T-helper 17 cell (primary cell): ENCODE results near the gene RER1. TPM values are rescaled to one million over a fixed set of nuclear protein-coding genes. Genes with fewer than 3 reads are reported as not detected.

Experiments used
- ATAC-seq: fragments of 150-1000 bp; cut with Tn5 transposase; 2 replicates; pipeline ENCODE4 v1.10.0; 2021; ENCODE audit warnings: mild to moderate bottlenecking, moderate library complexity
- DNase-seq, 3 donors: peaks; one replicate each; pipeline versions ENCODE4 v3.0.0 to v3.0.0-alpha.2; 2020 to 2021
- H3K9me3 ChIP-seq: one replicate; pipeline ENCODE4 v1.7.0; 2013; ENCODE audit warnings: low read length, mild to moderate bottlenecking; ENCODE audit not compliant: control insufficient read depth, poor library complexity, severe bottlenecking
- H3K27ac Mint-ChIP-seq: one replicate; pipeline ENCODE4 v1.8.0; 2022; ENCODE audit warnings: mild to moderate bottlenecking, moderate library complexity, mixed read lengths
- H3K27me3 Mint-ChIP-seq: one replicate; pipeline ENCODE4 v1.8.0; 2022; ENCODE audit warnings: mixed read lengths
- H3K36me3 Mint-ChIP-seq: one replicate; pipeline ENCODE4 v1.8.0; 2022; ENCODE audit warnings: low read depth, mixed read lengths
- H3K4me1 Mint-ChIP-seq: one replicate; pipeline ENCODE4 v1.8.0; 2022; ENCODE audit warnings: mild to moderate bottlenecking, mixed read lengths
- H3K4me3 Mint-ChIP-seq: one replicate; pipeline ENCODE4 v1.8.0; 2022; ENCODE audit warnings: mild to moderate bottlenecking, moderate library complexity, mixed read lengths
- total RNA-seq, 4 donors: library from RNA in 2 of 4; stranded (reverse) in 2 of 4; gene quantifications; one replicate each; pipeline ENCODE4 v1.2.3 and lab custom pipeline; 2022 to 2026

Gene RER1
- total RNA-seq, 2 donors from 2014 or later = 68.4 to 70.0 TPM

DNA sequence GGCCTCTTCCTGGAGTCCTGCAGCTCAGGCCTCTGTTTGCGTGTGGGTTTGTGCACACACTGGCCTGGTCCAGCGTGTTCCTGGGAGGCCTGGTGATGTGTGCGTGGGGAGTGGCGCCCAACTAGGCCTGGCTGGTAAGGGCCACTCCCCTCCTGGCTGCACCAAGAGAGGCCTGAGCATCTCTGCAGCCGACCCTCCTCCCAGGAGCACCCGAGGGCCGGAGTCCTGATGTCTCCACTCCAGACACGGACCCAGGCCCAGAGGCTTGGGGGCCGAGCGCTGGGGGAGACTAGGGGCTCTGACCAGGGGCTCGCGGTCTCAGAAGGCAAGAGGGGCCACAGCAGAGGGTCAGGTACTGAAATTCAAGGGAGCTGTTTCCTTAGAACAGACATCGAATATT lies 33.6 kb upstream of the RER1 start:
- ATAC-seq (no peak), DNase-seq (peak in 1 of 3 donors; percentile 4)
- H3K9me3 ChIP-seq = no peaks in the 10 kb centered on the region
- Mint-ChIP-seq H3K4me1 (peaks cover 3% of the 10 kb centered on the region), H3K27me3 (no peaks in the 10 kb centered on the region), H3K4me3 (no peak overlapping the region), H3K27ac (no peak overlapping the region), H3K36me3 (peaks cover 2% of the 10 kb centered on the region)

- ATAC-seq = no peak
- no peaks in the 10 kb centered on the region for H3K27me3 Mint-ChIP-seq
- H3K36me3 Mint-ChIP-seq = peaks cover 2% of the 10 kb centered on the region
- H3K9me3 ChIP-seq = no peaks in the 10 kb centered on the region
- no peak overlapping the region for H3K27ac Mint-ChIP-seq
- no peak overlapping the region for H3K4me3 Mint-ChIP-seq
- DNase-seq = peak in 2 of 3 donors; percentile 4 to 6
- peaks cover 3% of the 10 kb centered on the region for H3K4me1 Mint-ChIP-seq
These were observed 32.7 kb upstream of the RER1 start for GRCh38 chr1:2358651-2359640.

- no peak for DNase-seq
These were observed 30.9 kb upstream of the RER1 start for GRCh38 chr1:2360588-2361364.

DNA sequence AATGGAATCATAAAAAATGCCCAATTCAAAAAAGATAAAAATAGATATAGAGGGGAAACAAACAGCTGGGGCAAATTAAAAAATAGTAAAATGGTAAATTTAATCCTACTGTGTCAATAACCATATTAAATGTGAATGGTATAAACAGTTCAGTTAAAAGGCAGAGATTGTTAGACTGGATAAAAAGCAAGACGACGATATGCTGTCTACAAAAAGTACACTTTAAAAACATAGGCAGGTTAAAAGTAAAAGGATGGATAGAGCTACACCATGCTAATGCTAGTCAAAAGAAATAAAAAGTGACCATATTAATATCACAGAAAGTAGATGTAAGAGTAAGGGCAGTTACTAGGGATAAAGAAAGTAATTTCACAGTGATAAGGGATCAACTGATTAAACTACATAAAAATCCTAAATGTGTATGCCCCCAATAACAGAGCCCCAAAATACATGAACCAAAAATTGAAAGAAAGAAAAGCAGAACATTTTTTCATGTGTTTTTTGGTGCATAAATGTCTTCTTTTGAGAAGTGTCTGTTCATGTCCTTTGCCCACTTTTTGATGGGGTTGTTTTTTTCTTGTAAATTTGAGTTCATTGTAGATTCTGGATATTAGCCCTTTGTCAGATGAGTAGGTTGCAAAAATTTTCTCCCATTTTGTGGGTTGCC lies 27.7 kb upstream of the RER1 start:
- peaks cover 3% of the 10 kb centered on the region for H3K4me1 Mint-ChIP-seq
- ATAC-seq (no peak), DNase-seq (no peak)
- H3K27ac Mint-ChIP-seq = no peak overlapping the region
- peaks cover 2% of the 10 kb centered on the region for H3K36me3 Mint-ChIP-seq
- H3K9me3 ChIP-seq = no peaks in the 10 kb centered on the region
- H3K27me3 Mint-ChIP-seq = no peaks in the 10 kb centered on the region
- H3K4me3 Mint-ChIP-seq = no peak overlapping the region

More at GRCh38 chr1:2360588-2361364, 30.9 kb upstream of the RER1 start:
- no peaks in the 10 kb centered on the region for H3K9me3 ChIP-seq
- Mint-ChIP-seq H3K27me3 (no peaks in the 10 kb centered on the region), H3K4me1 (peaks cover 3% of the 10 kb centered on the region), H3K27ac (no peak overlapping the region), H3K36me3 (peaks cover 2% of the 10 kb centered on the region), H3K4me3 (no peak overlapping the region)
- no peak for ATAC-seq

GRCh38 chr1:2368053-2368744 lies 23.4 kb upstream of the RER1 start:
- Mint-ChIP-seq H3K4me3 (no peak overlapping the region), H3K27me3 (no peaks in the 10 kb centered on the region), H3K27ac (no peak overlapping the region), H3K36me3 (no peaks in the 10 kb centered on the region), H3K4me1 (no peaks in the 10 kb centered on the region)
- DNase-seq (no peak), ATAC-seq (no peak)
- H3K9me3 ChIP-seq = no peaks in the 10 kb centered on the region

DNA sequence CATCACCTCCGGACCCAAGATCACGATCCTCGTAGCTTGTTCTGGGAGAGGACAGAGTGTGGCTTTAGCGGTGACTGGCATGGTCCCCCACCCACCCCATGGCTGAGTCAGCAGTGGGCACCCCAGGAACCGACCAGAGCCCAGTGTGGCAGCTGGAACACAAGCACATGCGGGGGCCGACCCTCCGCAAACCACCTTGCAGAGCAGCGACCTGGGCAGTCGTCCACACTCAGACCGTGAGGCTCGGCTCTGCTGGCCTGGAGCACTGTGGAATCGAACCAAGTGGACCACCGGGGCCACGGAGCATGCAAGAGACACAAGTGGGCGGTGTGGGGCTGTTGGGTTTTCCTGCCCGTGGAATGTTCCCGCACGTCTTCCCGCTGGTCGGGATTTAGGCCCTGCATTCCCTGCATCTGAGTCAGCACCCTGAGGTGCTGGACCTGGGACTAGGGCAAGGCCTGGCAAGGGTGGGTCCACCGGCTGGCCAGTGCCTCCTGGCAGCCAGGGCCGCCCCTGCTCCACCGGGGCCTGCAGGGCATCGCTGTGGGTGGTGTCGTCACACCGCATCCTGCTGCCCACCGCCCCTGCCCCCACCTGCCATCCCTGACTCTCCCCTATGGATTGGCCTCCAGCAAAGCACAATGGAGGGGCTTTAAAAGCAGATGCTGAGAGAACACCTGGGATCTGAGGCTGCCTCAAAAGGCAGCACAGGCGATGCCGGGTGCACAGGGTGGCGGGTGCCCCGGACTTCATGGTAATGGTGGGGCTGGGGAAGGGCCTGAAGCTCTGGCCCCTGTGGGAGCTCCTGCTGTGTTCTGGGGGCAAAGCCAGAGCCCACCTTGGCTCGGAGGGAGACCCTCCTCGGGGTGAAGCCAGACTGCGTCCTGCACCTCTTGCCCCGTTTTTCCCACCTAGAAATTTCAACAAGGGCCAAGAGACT lies 18.8 kb upstream of the RER1 start:
- H3K27me3 Mint-ChIP-seq = no peaks in the 10 kb centered on the region
- no peak overlapping the region for H3K4me3 Mint-ChIP-seq
- no peaks in the 10 kb centered on the region for H3K36me3 Mint-ChIP-seq
- DNase-seq (peak in 1 of 3 donors; percentile 6), ATAC-seq (no peak)
- H3K4me1 Mint-ChIP-seq = no peaks in the 10 kb centered on the region
- H3K9me3 ChIP-seq = no peaks in the 10 kb centered on the region
- no peak overlapping the region for H3K27ac Mint-ChIP-seq

- H3K27me3 Mint-ChIP-seq = no peaks in the 10 kb centered on the region
- DNase-seq (peak in 1 of 3 donors; percentile 6), ATAC-seq (no peak)
- H3K27ac Mint-ChIP-seq = no peak overlapping the region
- H3K4me1 Mint-ChIP-seq = no peaks in the 10 kb centered on the region
- no peaks in the 10 kb centered on the region for H3K9me3 ChIP-seq
- H3K36me3 Mint-ChIP-seq = no peaks in the 10 kb centered on the region
- no peak overlapping the region for H3K4me3 Mint-ChIP-seq
These were observed 17.9 kb upstream of the RER1 start for GRCh38 chr1:2373551-2374251.

GRCh38 chr1:2374252-2375155 lies 17.1 kb upstream of the RER1 start:
- Mint-ChIP-seq H3K4me3 (no peak overlapping the region), H3K27me3 (no peaks in the 10 kb centered on the region), H3K36me3 (no peaks in the 10 kb centered on the region), H3K4me1 (no peaks in the 10 kb centered on the region), H3K27ac (no peak overlapping the region)
- peak in 1 of 3 donors; percentile 8 for DNase-seq
- ATAC-seq = no peak
- no peaks in the 10 kb centered on the region for H3K9me3 ChIP-seq

DNA sequence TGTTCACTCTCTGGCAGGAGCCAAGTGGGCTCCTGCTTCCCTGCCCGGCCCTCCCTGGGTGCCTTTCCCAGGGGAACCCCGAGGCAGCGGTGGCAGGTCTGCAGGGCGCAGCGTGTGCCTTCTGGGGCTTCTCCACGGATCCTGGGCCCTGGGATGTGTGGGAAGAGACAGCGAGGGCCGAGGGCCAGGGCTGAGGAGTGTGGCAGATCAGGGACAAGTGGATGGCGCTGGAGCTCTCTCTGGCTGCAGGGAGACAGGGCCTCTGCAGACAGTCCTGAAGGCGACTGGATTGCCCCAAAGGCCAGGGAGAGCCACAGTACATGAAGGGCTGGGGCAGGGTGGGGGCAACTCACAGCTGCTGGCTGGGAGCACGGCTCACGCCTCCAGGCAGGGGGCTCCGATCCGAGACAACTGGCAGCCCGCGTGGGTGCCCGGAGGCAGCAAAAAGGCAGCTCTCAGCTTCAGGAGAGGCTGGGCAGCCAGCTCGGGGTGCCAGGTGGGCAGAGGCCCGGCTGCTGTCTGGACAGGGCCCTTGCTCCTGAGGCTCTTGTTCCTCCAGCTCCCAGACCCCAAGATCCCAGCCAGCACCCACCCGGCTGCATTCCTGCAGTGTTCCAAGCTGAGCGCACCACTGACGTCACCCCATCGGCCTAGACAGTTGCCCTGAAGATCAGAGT lies 16.3 kb upstream of the RER1 start:
- H3K9me3 ChIP-seq = no peaks in the 10 kb centered on the region
- Mint-ChIP-seq H3K4me3 (no peak overlapping the region), H3K27ac (no peak overlapping the region), H3K27me3 (no peaks in the 10 kb centered on the region), H3K4me1 (no peaks in the 10 kb centered on the region), H3K36me3 (no peaks in the 10 kb centered on the region)
- no peak for ATAC-seq
- peak in 1 of 3 donors; percentile 7 for DNase-seq

- no peak overlapping the region for H3K4me3 Mint-ChIP-seq
- ATAC-seq = no peak
- H3K4me1 Mint-ChIP-seq = no peaks in the 10 kb centered on the region
These were observed 15.7 kb upstream of the RER1 start for GRCh38 chr1:2375923-2376260.

More at GRCh38 chr1:2375923-2376260, 15.7 kb upstream of the RER1 start:
- Mint-ChIP-seq H3K27ac (no peak overlapping the region), H3K36me3 (no peaks in the 10 kb centered on the region), H3K27me3 (no peaks in the 10 kb centered on the region)
- peak in 1 of 3 donors; percentile 3 for DNase-seq
- H3K9me3 ChIP-seq = no peaks in the 10 kb centered on the region
